H1 (cell line): Measurements from ENCODE around the gene TMPRSS4.

Experiments
- CTCF ChIP-seq, 3 experiments: IDR thresholded peaks; 1 replicate in 2 of 3; 2 replicates in 1 of 3; pipeline versions ENCODE4 v1.5.1 to v1.6.1; 2011; ENCODE audit warnings: low read length in 3 of 3, mild to moderate bottlenecking in 3 of 3, inconsistent platforms in 2 of 3, low read depth in 1 of 3, moderate library complexity in 1 of 3; ENCODE audit not compliant: insufficient read depth in 1 of 3; ENCODE audit errors: control extremely low read depth in 1 of 3
- HDAC2 ChIP-seq, 2 experiments: fragments of 300-600 bp in 1 of 2; sonication (generic) in 1 of 2; IDR thresholded peaks; 2 replicates each; pipeline ENCODE4 v1.6.1; 2011 to 2012; ENCODE audit warnings: low read depth in 2 of 2, low read length in 2 of 2, mild to moderate bottlenecking in 2 of 2, moderate library complexity in 2 of 2, borderline replicate concordance in 1 of 2, inconsistent platforms in 1 of 2
- RAD21 ChIP-seq, 2 experiments: IDR thresholded peaks in 1 of 2; conservative IDR thresholded peaks in 1 of 2; 2 replicates each; pipeline ENCODE4 v1.6.1; 2011; ENCODE audit warnings: low read depth in 2 of 2, low read length in 2 of 2, improper control_type of control experiment in 1 of 2, inconsistent platforms in 1 of 2, mild to moderate bottlenecking in 1 of 2, moderate library complexity in 1 of 2
- RBBP5 ChIP-seq: IDR thresholded peaks from 2 replicates; pipeline ENCODE4 v1.7.1; 2012; ENCODE audit warnings: low read depth, mild to moderate bottlenecking, inconsistent platforms, low read length, moderate library complexity, borderline replicate concordance
- RFX5 ChIP-seq: IDR thresholded peaks from 2 replicates; pipeline ENCODE4 v1.6.1; 2011; ENCODE audit warnings: low read depth, low read length, improper control_type of control experiment, borderline replicate concordance
- TCF12 ChIP-seq: IDR thresholded peaks from 2 replicates; pipeline ENCODE4 v1.6.1; 2011; ENCODE audit warnings: low read depth, mild to moderate bottlenecking, low read length

GRCh38 chr11:118117790-118118601, 41.1 kb downstream of the TMPRSS4 start:
- TF ChIP-seq RBBP5 (no peak), CTCF (IDR thresholded peaks at IDR 0.05; ENCODE audit: control extremely low read depth in 1 of 3, insufficient read depth in 1 of 3, low read depth in 1 of 3, low read length in 3 of 3) (no peak), RFX5 (no peak), RAD21 (IDR thresholded peaks at IDR 0.05 in 1 of 2, conservative IDR thresholded peaks at IDR 0.05 in 1 of 2; ENCODE audit: low read depth in 2 of 2, low read length in 2 of 2) (no peak), TCF12 (no peak), HDAC2 (IDR thresholded peaks at IDR 0.05; ENCODE audit: borderline replicate concordance in 1 of 2, low read depth in 2 of 2, low read length in 2 of 2) (no peak)
